ENCODE results near the gene CTNND2. TPM values are rescaled to one million over a fixed set of nuclear protein-coding genes. Genes with fewer than 3 reads are reported as not detected.

CTNND2 gene
- total RNA-seq, 1 donor from 2014 or later: 143 TPM

- Mint-ChIP-seq H3K4me3 (ENCODE audit: low read depth) (no peak overlapping the region), H3K4me1 (ENCODE audit: low read depth) (no peaks in the 10 kb centered on the region), H3K9me3 (ENCODE audit: low read depth) (no peaks in the 10 kb centered on the region), H3K36me3 (ENCODE audit: insufficient read depth) (peaks cover 3% of the 10 kb centered on the region), H3K27me3 (no peaks in the 10 kb centered on the region), H3K27ac (no peak overlapping the region)
- no peak for TF ChIP-seq CTCF (IDR thresholded peaks at IDR 0.05; ENCODE audit: unreplicated experiment)
- DNase-seq (ENCODE audit: low spot score, unreplicated experiment): no peak
These were observed 455.0 kb downstream of the CTNND2 start for GRCh38 chr5:11449217-11449616.

GRCh38 chr5:11443831-11444230, 460.4 kb downstream of the CTNND2 start:
- no peak overlapping the region for H3K4me3 Mint-ChIP-seq (ENCODE audit: low read depth)
- H3K27me3 Mint-ChIP-seq: no peaks in the 10 kb centered on the region
- no peak for DNase-seq (ENCODE audit: low spot score, unreplicated experiment)
- no peaks in the 10 kb centered on the region for H3K4me1 Mint-ChIP-seq (ENCODE audit: low read depth)
- no peak overlapping the region for H3K27ac Mint-ChIP-seq
- no peak for TF ChIP-seq CTCF (IDR thresholded peaks at IDR 0.05; ENCODE audit: unreplicated experiment)
- H3K36me3 Mint-ChIP-seq (ENCODE audit: insufficient read depth): peaks cover 5% of the 10 kb centered on the region
- H3K9me3 Mint-ChIP-seq (ENCODE audit: low read depth): no peaks in the 10 kb centered on the region

DNA sequence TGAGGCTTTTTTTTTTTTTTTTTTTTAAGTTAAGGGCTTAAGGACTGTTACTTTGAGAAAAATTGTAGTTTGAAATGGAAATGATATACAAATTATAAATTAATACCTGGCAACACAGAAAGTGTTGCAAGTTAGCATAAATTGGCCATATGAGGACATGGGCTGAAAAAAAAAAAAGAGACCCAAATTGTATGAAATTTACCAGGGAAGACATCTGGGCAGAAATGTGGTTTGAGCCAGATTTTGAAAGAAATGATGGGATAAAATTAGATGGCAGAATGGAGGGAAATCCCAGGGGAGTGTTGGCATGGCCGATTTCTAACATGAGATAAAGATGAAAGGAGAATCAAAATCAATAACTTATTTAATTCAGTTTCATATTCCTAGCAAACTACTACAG, 472.1 kb downstream of the CTNND2 start:
- no peak for DNase-seq (ENCODE audit: low spot score, unreplicated experiment)
- no peak overlapping the region for H3K4me3 Mint-ChIP-seq (ENCODE audit: low read depth)
- no peak overlapping the region for H3K27ac Mint-ChIP-seq
- H3K9me3 Mint-ChIP-seq (ENCODE audit: low read depth): peaks cover 3% of the 10 kb centered on the region
- H3K4me1 Mint-ChIP-seq (ENCODE audit: low read depth): peaks cover 9% of the 10 kb centered on the region
- H3K27me3 Mint-ChIP-seq: no peaks in the 10 kb centered on the region
- no peak for TF ChIP-seq CTCF (IDR thresholded peaks at IDR 0.05; ENCODE audit: unreplicated experiment)
- H3K36me3 Mint-ChIP-seq (ENCODE audit: insufficient read depth): peaks cover 2% of the 10 kb centered on the region

- Mint-ChIP-seq H3K36me3 (ENCODE audit: insufficient read depth) (peaks cover 3% of the 10 kb centered on the region), H3K4me1 (ENCODE audit: low read depth) (peaks cover 9% of the 10 kb centered on the region), H3K27ac (no peak overlapping the region), H3K27me3 (no peaks in the 10 kb centered on the region), H3K9me3 (ENCODE audit: low read depth) (no peaks in the 10 kb centered on the region), H3K4me3 (ENCODE audit: low read depth) (no peak overlapping the region)
- no peak for DNase-seq (ENCODE audit: low spot score, unreplicated experiment)
- TF ChIP-seq CTCF (IDR thresholded peaks at IDR 0.05; ENCODE audit: unreplicated experiment): no peak
These were observed 475.0 kb downstream of the CTNND2 start for GRCh38 chr5:11429254-11429653.

DNA sequence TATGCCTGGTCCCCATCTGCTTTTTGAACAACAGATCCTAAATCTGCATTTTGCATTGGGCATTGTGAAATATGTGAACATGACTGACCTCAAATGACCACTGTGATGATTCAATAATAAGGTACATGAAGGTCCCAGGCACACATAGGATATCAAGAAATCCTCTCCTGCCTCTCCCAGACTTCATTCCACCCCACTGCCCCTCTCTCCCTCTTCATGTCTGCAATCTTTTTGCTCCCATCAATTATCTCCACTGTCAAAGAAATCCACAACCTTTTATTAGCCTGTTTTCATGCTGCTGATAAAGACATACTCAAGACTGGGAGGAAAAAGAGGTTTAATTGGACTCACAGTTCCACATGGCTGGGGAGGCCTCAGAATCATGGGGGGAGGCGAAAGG, 476.7 kb downstream of the CTNND2 start:
- H3K4me1 Mint-ChIP-seq (ENCODE audit: low read depth): peaks cover 9% of the 10 kb centered on the region
- no peaks in the 10 kb centered on the region for H3K9me3 Mint-ChIP-seq (ENCODE audit: low read depth)
- no peaks in the 10 kb centered on the region for H3K27me3 Mint-ChIP-seq
- DNase-seq (ENCODE audit: low spot score, unreplicated experiment): no peak
- no peak overlapping the region for H3K27ac Mint-ChIP-seq
- no peak overlapping the region for H3K4me3 Mint-ChIP-seq (ENCODE audit: low read depth)
- H3K36me3 Mint-ChIP-seq (ENCODE audit: insufficient read depth): peaks cover 3% of the 10 kb centered on the region
- TF ChIP-seq CTCF (IDR thresholded peaks at IDR 0.05; ENCODE audit: unreplicated experiment): no peak

Data from progenitor cell of endocrine pancreas (in vitro differentiated cells).